HEK293 (cell line): ENCODE data around the gene WNT4.
A peak's percentile ranks its signal among the peaks of the same experiment; 100 is the strongest.

Experiments used
- CTCF ChIA-PET: fragments of 350-600 bp; formaldehyde crosslinking; extraction: SDS; loops from one replicate; lab custom pipeline; 2021; ENCODE audit warnings: antibody characterized with exemption; lab: Yijun Ruan, JAX
- POLR2A ChIA-PET: fragments of 300-600 bp; formaldehyde crosslinking; extraction: SDS; loops from one replicate; lab custom pipeline; 2020; ENCODE audit warnings: antibody characterized with exemption, inconsistent platforms; lab: Yijun Ruan, JAX
- H3K27ac ChIP-seq: fragments of 200-500 bp; sonication (Bioruptor generic); 2 replicates; pipeline ENCODE4 v1.5.1; 2014; ENCODE audit warnings: low read depth, low read length, control low read depth, inconsistent platforms; ENCODE audit errors: extremely low read depth
- H3K36me3 ChIP-seq, 2 experiments: fragments of 200-500 bp in 1 of 2; sonication (Bioruptor generic) in 1 of 2; 1 replicate in 1 of 2; 2 replicates in 1 of 2; pipeline ENCODE4 v1.5.1; 2014 to 2017; ENCODE audit warnings: inconsistent platforms in 2 of 2, low read length in 2 of 2; ENCODE audit not compliant: control insufficient read depth in 2 of 2, insufficient read depth in 1 of 2
- H3K4me1 ChIP-seq: fragments of 200-500 bp; sonication (Bioruptor generic); 2 replicates; pipeline ENCODE4 v1.5.1; 2014; ENCODE audit warnings: mild to moderate bottlenecking, low read length, inconsistent platforms; ENCODE audit not compliant: control insufficient read depth, insufficient read depth
- H3K4me3 ChIP-seq: 2 replicates; pipeline ENCODE4 v1.5.1; 2011; ENCODE audit warnings: low read depth, mild to moderate bottlenecking, control low read depth, low read length, moderate library complexity
- H3K9me3 ChIP-seq: fragments of 200-500 bp; sonication (Bioruptor generic); 2 replicates; pipeline ENCODE4 v1.5.1; 2014; ENCODE audit warnings: low read depth, low read length, inconsistent platforms; ENCODE audit not compliant: control insufficient read depth, insufficient read depth
- EGR2 ChIP-seq: fragments of 450-650 bp; formaldehyde crosslinking; IDR thresholded peaks from 2 replicates; pipeline ENCODE4 v1.5.1; 2016; ENCODE audit warnings: low read depth, missing biosample characterization, missing genetic modification characterization
- GLI4 ChIP-seq: fragments of 450-650 bp; formaldehyde crosslinking; IDR thresholded peaks from 2 replicates; pipeline ENCODE4 v1.5.1; 2016; ENCODE audit warnings: missing biosample characterization, missing genetic modification characterization
- GLIS2 ChIP-seq: fragments of 450-650 bp; formaldehyde crosslinking; IDR thresholded peaks from 2 replicates; pipeline ENCODE4 v1.5.1; 2016; ENCODE audit warnings: missing biosample characterization, missing genetic modification characterization
- KLF16 ChIP-seq: fragments of 450-650 bp; formaldehyde crosslinking; IDR thresholded peaks from 2 replicates; pipeline ENCODE4 v1.5.1; 2017; ENCODE audit warnings: missing biosample characterization, missing genetic modification characterization
- OVOL3 ChIP-seq: fragments of 450-650 bp; formaldehyde crosslinking; IDR thresholded peaks from 2 replicates; pipeline ENCODE4 v1.5.1; 2016; ENCODE audit warnings: missing biosample characterization, missing genetic modification characterization
- SCRT1 ChIP-seq: fragments of 450-650 bp; formaldehyde crosslinking; IDR thresholded peaks from 2 replicates; pipeline ENCODE4 v1.5.1; 2016; ENCODE audit warnings: missing biosample characterization, missing genetic modification characterization, borderline replicate concordance
- SCRT2 ChIP-seq: fragments of 450-650 bp; formaldehyde crosslinking; IDR thresholded peaks from 2 replicates; pipeline ENCODE4 v1.5.1; 2016; ENCODE audit warnings: missing biosample characterization, missing genetic modification characterization
- SP2 ChIP-seq: fragments of 450-650 bp; formaldehyde crosslinking; IDR thresholded peaks from 2 replicates; pipeline ENCODE4 v1.5.1; 2016; ENCODE audit warnings: missing biosample characterization, missing genetic modification characterization
- YY1 ChIP-seq: fragments of 450-650 bp; formaldehyde crosslinking; IDR thresholded peaks from 2 replicates; pipeline ENCODE4 v1.5.1; 2018; ENCODE audit warnings: missing biosample characterization, missing genetic modification characterization
- ZIC2 ChIP-seq: fragments of 450-650 bp; formaldehyde crosslinking; IDR thresholded peaks from 2 replicates; pipeline ENCODE4 v1.5.1; 2016; ENCODE audit warnings: missing biosample characterization, missing genetic modification characterization
- ZNF157 ChIP-seq: fragments of 450-650 bp; formaldehyde crosslinking; IDR thresholded peaks from 2 replicates; pipeline ENCODE4 v1.5.1; 2016; ENCODE audit warnings: missing biosample characterization, missing genetic modification characterization
- ZNF16 ChIP-seq: fragments of 450-650 bp; formaldehyde crosslinking; IDR thresholded peaks from 2 replicates; pipeline ENCODE4 v1.5.1; 2016; ENCODE audit warnings: low read depth, missing biosample characterization, missing genetic modification characterization
- ZNF175 ChIP-seq: fragments of 450-650 bp; formaldehyde crosslinking; IDR thresholded peaks from 2 replicates; pipeline ENCODE4 v1.5.1; 2016; ENCODE audit warnings: missing biosample characterization, missing genetic modification characterization
- ZNF404 ChIP-seq: fragments of 450-650 bp; formaldehyde crosslinking; IDR thresholded peaks from 2 replicates; pipeline ENCODE4 v1.5.1; 2017; ENCODE audit warnings: missing biosample characterization, missing genetic modification characterization
- ZNF488 ChIP-seq: fragments of 450-650 bp; formaldehyde crosslinking; IDR thresholded peaks from 2 replicates; pipeline ENCODE4 v1.5.1; 2016; ENCODE audit warnings: missing biosample characterization, missing genetic modification characterization
- ZNF548 ChIP-seq: fragments of 450-650 bp; formaldehyde crosslinking; IDR thresholded peaks from 2 replicates; pipeline ENCODE4 v1.5.1; 2016; ENCODE audit warnings: missing biosample characterization, missing genetic modification characterization
- ZNF624 ChIP-seq: fragments of 450-650 bp; formaldehyde crosslinking; IDR thresholded peaks from 2 replicates; pipeline ENCODE4 v1.5.1; 2017; ENCODE audit warnings: missing biosample characterization, missing genetic modification characterization
- ZNF654 ChIP-seq: fragments of 450-650 bp; formaldehyde crosslinking; IDR thresholded peaks from 2 replicates; pipeline ENCODE4 v1.5.1; 2016; ENCODE audit warnings: low read depth, missing biosample characterization, missing genetic modification characterization
- ZNF660 ChIP-seq: fragments of 450-650 bp; IDR thresholded peaks from 2 replicates; pipeline ENCODE4 v1.5.1; 2018; ENCODE audit warnings: missing biosample characterization, mild to moderate bottlenecking, missing genetic modification characterization
- ZSCAN23 ChIP-seq: fragments of 450-650 bp; formaldehyde crosslinking; IDR thresholded peaks from 2 replicates; pipeline ENCODE4 v1.5.1; 2016; ENCODE audit warnings: missing biosample characterization, missing genetic modification characterization
- TF ChIP-seq, protein P1 (sequence below): fragments of 450-650 bp; IDR thresholded peaks from 2 replicates; pipeline ENCODE4 v1.5.1; 2018; ENCODE audit warnings: missing biosample characterization, mild to moderate bottlenecking, missing genetic modification characterization
- TF ChIP-seq, protein P2 (sequence below): fragments of 450-650 bp; formaldehyde crosslinking; optimal IDR thresholded peaks from 2 replicates; pipeline ENCODE3; 2016; ENCODE audit warnings: missing biosample characterization, mild to moderate bottlenecking, missing genetic modification characterization

WNT4 gene

DNA sequence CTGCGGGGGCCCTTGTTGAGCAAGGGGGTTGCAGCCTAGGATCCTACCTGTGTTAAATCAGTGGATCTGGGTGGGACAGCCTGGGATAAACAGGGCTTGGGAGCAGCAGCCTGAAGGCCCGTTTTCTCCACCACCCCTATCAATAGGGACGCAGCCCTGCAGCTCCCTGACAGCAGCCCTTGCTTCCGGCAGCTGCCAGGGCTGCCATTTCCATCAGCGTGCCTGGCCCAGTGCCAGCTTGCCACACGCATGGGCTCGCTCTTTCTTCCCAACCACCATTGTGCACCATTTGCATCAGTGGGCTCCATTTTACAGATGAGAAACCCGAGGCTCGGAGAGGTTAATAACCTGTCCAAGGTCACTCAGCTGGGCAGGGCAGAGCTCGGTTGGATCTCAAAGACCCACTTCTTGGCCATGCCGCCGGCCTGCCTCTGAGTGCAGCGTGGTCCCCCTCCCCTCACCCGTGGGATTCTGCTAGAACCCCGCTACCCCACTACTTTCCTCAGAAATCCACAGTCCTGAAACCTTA, 3.8 kb downstream of the WNT4 start:
- POLR2A ChIA-PET = no interaction called here
- CTCF ChIA-PET = interaction anchor here (1.9 kb wide), 1 partner anchor 277 kb away, joined by 8 read pairs; no protein-coding TSS in a partner anchor
- no peaks in the 10 kb centered on the region; the same call in 1 of the 2 replicates for H3K4me1 ChIP-seq
- no peaks in the 10 kb centered on the region for H3K36me3 ChIP-seq
- TF ChIP-seq ZNF404 (tag by site-specific recombination) = no peak
- no peak for TF ChIP-seq EGR2 (tag by site-specific recombination)
- 0 out of 2 replicates have a peak, but pooled peaks have one; percentile 27 for TF ChIP-seq GLIS2
- no peak for TF ChIP-seq ZNF654 (tag by site-specific recombination)
- no peak for TF ChIP-seq GLI4 (tag by site-specific recombination)
- no peak for TF ChIP-seq ZNF175 (tag by site-specific recombination)
- no peak for TF ChIP-seq KLF16 (tag by site-specific recombination)
- no peak for TF ChIP-seq ZNF16
- H3K9me3 ChIP-seq = no peaks in the 10 kb centered on the region
- H3K4me3 ChIP-seq = no peak overlapping the region
- no peak overlapping the region for H3K27ac ChIP-seq

- Histone ChIP-seq H3K4me1 (no peaks in the 10 kb centered on the region), H3K9me3 (no peaks in the 10 kb centered on the region), H3K4me3 (no peak overlapping the region), H3K36me3 (no peaks in the 10 kb centered on the region), H3K27ac (no peak overlapping the region)
- ChIA-PET POLR2A (interaction anchor here (0.5 kb wide), 1 partner anchor 845 kb away, joined by 3 read pairs; no protein-coding TSS in a partner anchor), CTCF (interaction anchor here (1.2 kb wide), 1 partner anchor 279 kb away, joined by 4 read pairs; no protein-coding TSS in a partner anchor)
- TF ChIP-seq ZSCAN23 (tag by site-specific recombination) (no peak), ZNF548 (tag by site-specific recombination) (no peak), SCRT1 (tag by site-specific recombination) (peak; percentile 69), SCRT2 (peak; percentile 94), SP2 (tag by site-specific recombination) (no peak), ZIC2 (tag by site-specific recombination) (peak; percentile 85), YY1 (no peak), ZNF488 (tag by site-specific recombination) (no peak), ZNF660 (tag by site-specific recombination) (no peak), ZNF624 (tag by site-specific recombination) (no peak), OVOL3 (no peak), ZNF157 (no peak)
- TF ChIP-seq, protein P1, sequence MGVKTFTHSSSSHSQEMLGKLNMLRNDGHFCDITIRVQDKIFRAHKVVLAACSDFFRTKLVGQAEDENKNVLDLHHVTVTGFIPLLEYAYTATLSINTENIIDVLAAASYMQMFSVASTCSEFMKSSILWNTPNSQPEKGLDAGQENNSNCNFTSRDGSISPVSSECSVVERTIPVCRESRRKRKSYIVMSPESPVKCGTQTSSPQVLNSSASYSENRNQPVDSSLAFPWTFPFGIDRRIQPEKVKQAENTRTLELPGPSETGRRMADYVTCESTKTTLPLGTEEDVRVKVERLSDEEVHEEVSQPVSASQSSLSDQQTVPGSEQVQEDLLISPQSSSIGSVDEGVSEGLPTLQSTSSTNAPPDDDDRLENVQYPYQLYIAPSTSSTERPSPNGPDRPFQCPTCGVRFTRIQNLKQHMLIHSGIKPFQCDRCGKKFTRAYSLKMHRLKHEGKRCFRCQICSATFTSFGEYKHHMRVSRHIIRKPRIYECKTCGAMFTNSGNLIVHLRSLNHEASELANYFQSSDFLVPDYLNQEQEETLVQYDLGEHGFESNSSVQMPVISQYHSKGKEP (tag by site-specific recombination) = 0 out of 2 replicates have a peak, but pooled peaks have one; percentile 12
- TF ChIP-seq, protein P2, sequence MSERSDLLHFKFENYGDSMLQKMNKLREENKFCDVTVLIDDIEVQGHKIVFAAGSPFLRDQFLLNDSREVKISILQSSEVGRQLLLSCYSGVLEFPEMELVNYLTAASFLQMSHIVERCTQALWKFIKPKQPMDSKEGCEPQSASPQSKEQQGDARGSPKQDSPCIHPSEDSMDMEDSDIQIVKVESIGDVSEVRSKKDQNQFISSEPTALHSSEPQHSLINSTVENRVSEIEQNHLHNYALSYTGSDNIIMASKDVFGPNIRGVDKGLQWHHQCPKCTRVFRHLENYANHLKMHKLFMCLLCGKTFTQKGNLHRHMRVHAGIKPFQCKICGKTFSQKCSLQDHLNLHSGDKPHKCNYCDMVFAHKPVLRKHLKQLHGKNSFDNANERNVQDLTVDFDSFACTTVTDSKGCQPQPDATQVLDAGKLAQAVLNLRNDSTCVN (tag by site-specific recombination) = no peak
Measured at GRCh38 chr1:22137004-22137720, 5.7 kb downstream of the WNT4 start.
